Smooth muscle cell (in vitro differentiated cells): ENCODE measurements around the gene AKR1D1. TPM values are rescaled to one million over a fixed set of nuclear protein-coding genes. Genes with fewer than 3 reads are reported as not detected.
"Not testable (repeated sequence)": the region's sequence is repeated elsewhere in the genome, so short reads cannot be mapped to it uniquely, and the experiment has no call there.

Experiments
- DNase-seq: peaks from one replicate; lab custom pipeline; 2025; ENCODE audit not compliant: unreplicated experiment; lab: John Stamatoyannopoulos, UW
- H2AFZ ChIP-seq: fragments of 200-600 bp; sonication (generic); 2 replicates; pipeline ENCODE4 v1.6.0; 2016; ENCODE audit warnings: antibody characterized with exemption, low read depth, mild to moderate bottlenecking
- H3F3A ChIP-seq: fragments of 200-600 bp; sonication (generic); 2 replicates; pipeline ENCODE4 v1.6.0; 2017; ENCODE audit warnings: antibody characterized with exemption, low read depth
- H3K27ac ChIP-seq: fragments of 200-600 bp; sonication (generic); 2 replicates; pipeline ENCODE4 v1.5.1; 2016; ENCODE audit warnings: low read depth, mild to moderate bottlenecking
- H3K27me3 ChIP-seq: fragments of 200-600 bp; sonication (generic); 2 replicates; pipeline ENCODE4 v1.6.1; 2016; ENCODE audit warnings: low read depth, mild to moderate bottlenecking
- H3K36me3 ChIP-seq: fragments of 200-600 bp; sonication (generic); 2 replicates; pipeline ENCODE4 v1.5.1; 2016; ENCODE audit warnings: low read depth
- H3K4me1 ChIP-seq: fragments of 200-600 bp; sonication (generic); 2 replicates; pipeline ENCODE4 v1.5.1; 2016; ENCODE audit warnings: low read depth
- H3K4me2 ChIP-seq: fragments of 200-600 bp; sonication (generic); 2 replicates; pipeline ENCODE4 v1.6.0; 2016; ENCODE audit warnings: mild to moderate bottlenecking
- H3K4me3 ChIP-seq: fragments of 200-600 bp; sonication (generic); 2 replicates; pipeline ENCODE4 v1.5.1; 2016; ENCODE audit warnings: mild to moderate bottlenecking
- H3K79me2 ChIP-seq: fragments of 200-600 bp; sonication (generic); 2 replicates; pipeline ENCODE4 v1.6.0; 2016; ENCODE audit warnings: low read depth, mild to moderate bottlenecking
- H3K9ac ChIP-seq: fragments of 200-600 bp; sonication (generic); 2 replicates; pipeline ENCODE4 v1.6.0; 2016; ENCODE audit warnings: low read depth
- H3K9me3 ChIP-seq: fragments of 200-600 bp; sonication (generic); replicated peaks from 2 replicates; pipeline ENCODE4 v1.5.1; 2016; ENCODE audit warnings: low read depth
- H4K20me1 ChIP-seq: fragments of 200-600 bp; sonication (generic); 2 replicates; pipeline ENCODE4 v1.6.0; 2016; ENCODE audit warnings: low read depth
- CTCF ChIP-seq: fragments of 200-600 bp; sonication (generic); IDR thresholded peaks from 2 replicates; pipeline ENCODE4 v1.5.1; 2017; ENCODE audit warnings: borderline replicate concordance, mild to moderate bottlenecking, antibody characterized with exemption; ENCODE audit not compliant: insufficient read depth, poor library complexity, severe bottlenecking
- WGBS: methylation state at CpG from one replicate; pipeline ENCODE4 v1.1.7; 2016; ENCODE audit warnings: low lambda C conversion rate; 5-methylcytosine and 5-hydroxymethylcytosine counted together
- polyA plus RNA-seq: library from polyadenylated mRNA; unstranded; fragments of >200 nt; fragmentation: Nextera tagmentation; extraction: Ambion mirVana; gene quantifications from 2 replicates; pipeline ENCODE4 v1.2.1, GENCODE V29; 2016
- total RNA-seq: library from RNA; depleted of rRNA; stranded (reverse); fragments of >200 nt; gene quantifications from 2 replicates; pipeline ENCODE4 v1.2.3, GENCODE V29; 2014

AKR1D1 gene
- total and polyA plus RNA-seq, 2 experiments from 2014 or later, result not detected

DNA sequence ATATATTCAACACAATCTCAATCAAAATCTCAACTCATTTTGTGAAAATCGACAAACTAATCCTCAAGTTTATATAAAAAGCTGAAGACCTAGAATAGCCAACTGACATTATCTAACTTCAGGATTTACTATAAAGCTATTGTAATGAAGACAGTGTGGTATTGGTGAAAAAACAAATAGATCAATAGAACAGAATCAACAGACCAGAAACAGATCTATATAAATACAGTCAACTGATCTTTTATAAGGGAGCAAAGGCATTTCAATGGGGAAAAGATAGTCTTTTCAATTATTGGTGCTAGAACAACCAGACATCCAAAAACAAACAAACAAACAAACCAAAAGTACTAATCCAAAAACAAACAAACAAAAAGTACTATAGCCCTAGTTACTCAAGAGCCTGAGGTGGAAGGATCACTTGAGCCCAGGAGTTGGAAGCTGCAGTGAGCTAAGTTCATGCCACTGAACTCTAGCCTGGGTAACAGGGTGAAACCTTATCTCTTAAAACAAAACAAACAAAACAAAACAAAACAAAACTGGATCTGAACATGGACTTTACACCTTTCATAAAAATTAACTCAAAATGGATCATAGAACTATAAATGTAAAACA, 26.6 kb upstream of the AKR1D1 start:
- no peak overlapping the region for H3K9ac ChIP-seq
- H4K20me1 ChIP-seq, result no peaks in the 10 kb centered on the region
- 92% methylated on average over 1 of the region's 1 CpG for WGBS
- H3K27me3 ChIP-seq, result no peaks in the 10 kb centered on the region
- TF ChIP-seq CTCF, result no peak
- no peaks in the 10 kb centered on the region for H3K79me2 ChIP-seq
- no peaks in the 10 kb centered on the region for H3K9me3 ChIP-seq
- no peak overlapping the region for H2AFZ ChIP-seq
- H3K4me2 ChIP-seq, result no peak overlapping the region
- no peaks in the 10 kb centered on the region for H3K4me1 ChIP-seq
- no peak overlapping the region for H3K4me3 ChIP-seq
- no peaks in the 10 kb centered on the region for H3K36me3 ChIP-seq
- DNase-seq, result no peak
- H3F3A ChIP-seq, result no peaks in the 10 kb centered on the region
- H3K27ac ChIP-seq, result no peak overlapping the region

DNA sequence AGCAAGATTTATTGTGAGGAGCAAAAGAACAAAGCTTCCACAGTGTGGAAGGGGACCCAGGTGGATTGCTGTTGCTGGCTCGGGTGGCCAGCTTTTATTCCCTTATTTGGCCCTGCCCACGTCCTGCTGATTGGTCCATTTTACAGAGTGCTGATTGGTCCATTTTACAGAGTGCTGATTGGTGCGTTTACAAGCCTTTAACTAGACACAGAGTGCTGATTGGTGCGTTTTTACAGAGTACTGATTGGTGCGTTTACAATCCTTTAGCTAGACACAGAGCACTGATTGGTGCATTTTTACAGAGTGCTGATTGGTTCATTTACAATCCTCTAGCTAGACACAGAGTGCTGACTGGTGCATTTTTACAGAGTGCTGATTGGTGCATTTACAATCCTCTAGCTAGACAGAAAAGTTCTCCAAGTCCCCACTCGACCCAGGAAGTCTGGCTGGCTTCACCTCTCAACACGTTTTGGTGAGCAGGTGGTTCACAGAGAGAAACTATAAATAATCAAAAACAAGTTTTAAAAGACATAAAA, 24.5 kb upstream of the AKR1D1 start:
- H3K9ac ChIP-seq, H3K27me3 ChIP-seq, H3F3A ChIP-seq, H2AFZ ChIP-seq, H3K27ac ChIP-seq, H3K4me2 ChIP-seq, H3K9me3 ChIP-seq, H3K36me3 ChIP-seq, H3K4me1 ChIP-seq, H4K20me1 ChIP-seq, H3K79me2 ChIP-seq, H3K4me3 ChIP-seq, DNase-seq: not testable (repeated sequence)
- WGBS, result 97% methylated on average over 7 of the region's 7 CpGs

- no peak for TF ChIP-seq CTCF
- Histone ChIP-seq H3K4me2 (no peak overlapping the region), H3F3A (no peaks in the 10 kb centered on the region), H3K27ac (no peak overlapping the region), H4K20me1 (no peaks in the 10 kb centered on the region), H3K4me3 (no peak overlapping the region), H3K4me1 (no peaks in the 10 kb centered on the region), H3K9me3 (no peaks in the 10 kb centered on the region), H3K9ac (no peak overlapping the region), H3K36me3 (no peaks in the 10 kb centered on the region), H3K27me3 (no peaks in the 10 kb centered on the region), H2AFZ (no peak overlapping the region), H3K79me2 (no peaks in the 10 kb centered on the region)
- 97% methylated on average over 3 of the region's 3 CpGs for WGBS
- DNase-seq, result no peak
Observed at GRCh38 chr7:138052696-138053095, 23.6 kb upstream of the AKR1D1 start.

DNA sequence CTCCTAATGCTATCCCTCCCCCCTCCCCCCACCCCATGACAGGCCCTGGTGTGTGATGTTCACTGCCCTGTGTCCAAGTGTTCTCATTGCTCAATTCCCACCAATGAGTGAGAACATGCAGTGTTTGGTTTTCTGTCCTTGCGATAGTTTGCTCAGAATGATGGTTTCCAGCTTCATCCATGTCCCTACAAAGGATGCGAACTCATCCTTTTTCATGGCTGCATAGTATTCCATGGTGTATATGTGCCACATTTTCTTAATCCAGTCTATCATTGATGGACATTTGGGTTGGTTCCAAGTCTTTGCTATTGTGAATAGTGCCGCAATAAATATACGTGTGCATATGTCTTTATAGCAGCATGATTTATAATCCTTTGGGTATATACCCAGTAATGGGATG, 20.6 kb upstream of the AKR1D1 start:
- 95% methylated on average over 4 of the region's 4 CpGs for WGBS
- not testable (repeated sequence) for DNase-seq, H2AFZ ChIP-seq, H4K20me1 ChIP-seq, H3K9ac ChIP-seq, H3K36me3 ChIP-seq, H3K4me1 ChIP-seq, H3K27ac ChIP-seq, H3K79me2 ChIP-seq, H3F3A ChIP-seq, H3K27me3 ChIP-seq, H3K4me3 ChIP-seq, H3K9me3 ChIP-seq, H3K4me2 ChIP-seq
